Prostate gland (tissue), 2 donors: ENCODE results near the gene ARHGAP19.

Experiments used
- CTCF ChIP-seq, 4 experiments: fragments of 200-600 bp in 2 of 4; fragments of 450-650 bp in 2 of 4; sonication (generic) in 2 of 4; IDR thresholded peaks; 1 replicate in 3 of 4; 2 replicates in 1 of 4; pipeline ENCODE4 v1.5.1; 2016 to 2019; ENCODE audit warnings: antibody characterized with exemption in 4 of 4, mild to moderate bottlenecking in 2 of 4, moderate library complexity in 2 of 4
- POLR2A ChIP-seq: fragments of 450-650 bp; IDR thresholded peaks from one replicate; pipeline ENCODE4 v1.6.1; 2016; ENCODE audit warnings: antibody characterized with exemption, mild to moderate bottlenecking
- POLR2AphosphoS5 ChIP-seq: sonication (generic); formaldehyde crosslinking; IDR thresholded peaks from one replicate; pipeline ENCODE4 v1.6.1; 2017; ENCODE audit warnings: antibody characterized with exemption

- TF ChIP-seq CTCF (IDR thresholded peaks at IDR 0.05): peak in 1 of 4 experiments; percentile 17
- peak; percentile 84 for TF ChIP-seq POLR2AphosphoS5
- no peak for TF ChIP-seq POLR2A
Observed at GRCh38 chr10:97197030-97197500, 95.4 kb downstream of the ARHGAP19 start.
